OCI-M2 (cell line): Measurements from ENCODE around the gene NELL1.

ENCODE experiments used
- DNase-seq: peaks from one replicate; lab custom pipeline; 2025; ENCODE audit not compliant: unreplicated experiment; lab: John Stamatoyannopoulos, UW

The NELL1 gene

GRCh38 chr11:21615955-21616371 lies 946.6 kb downstream of the NELL1 start:
- DNase-seq: no peak

- DNase-seq: no peak
Observed at GRCh38 chr11:21622566-21622965, 953.2 kb downstream of the NELL1 start.

GRCh38 chr11:21622995-21623394 lies 953.6 kb downstream of the NELL1 start:
- no peak for DNase-seq
